HG03280 (cell line): Measurements from ENCODE around the gene SERPINB4.
A peak's percentile ranks its signal among the peaks of the same experiment; 100 is the strongest.
"Not testable (repeated sequence)": the region's sequence is repeated elsewhere in the genome, so short reads cannot be mapped to it uniquely, and the experiment has no call there.

Experiments used
- ATAC-seq: cut with Tn5 transposase; IDR thresholded peaks from one replicate; pipeline ENCODE4 v1.9.1; 2021; ENCODE audit warnings: mild to moderate bottlenecking, moderate library complexity; ENCODE audit not compliant: unreplicated experiment

The SERPINB4 gene

GRCh38 chr18:63644142-63644541, at the start of gene SERPINB4:
TSS of gene SERPINB4 (minus strand) at chr18:63644256. CDS start at chr18:63643577, 679 bp downstream.
- not testable (repeated sequence) for ATAC-seq

GRCh38 chr18:63689064-63689463, 45.0 kb upstream of the SERPINB4 start:
- no peak for ATAC-seq

GRCh38 chr18:63686871-63687270, 42.8 kb upstream of the SERPINB4 start:
- ATAC-seq: no peak

- no peak for ATAC-seq
Observed at GRCh38 chr18:63684718-63685117, 40.7 kb upstream of the SERPINB4 start.

- no peak for ATAC-seq
Observed at GRCh38 chr18:63683890-63684289, 39.8 kb upstream of the SERPINB4 start.

GRCh38 chr18:63683152-63683551, 39.1 kb upstream of the SERPINB4 start:
- no peak for ATAC-seq

GRCh38 chr18:63681449-63682340, 37.6 kb upstream of the SERPINB4 start:
- no peak for ATAC-seq

- no peak for ATAC-seq
Observed at GRCh38 chr18:63679820-63680606, 36.0 kb upstream of the SERPINB4 start.

- no peak for ATAC-seq
Observed at GRCh38 chr18:63677500-63678225, 33.6 kb upstream of the SERPINB4 start.

- ATAC-seq: peak; percentile 76
Observed at GRCh38 chr18:63676526-63677323, 32.7 kb upstream of the SERPINB4 start.

GRCh38 chr18:63664571-63664970, 20.5 kb upstream of the SERPINB4 start:
- ATAC-seq: no peak

- ATAC-seq: not testable (repeated sequence)
Observed at GRCh38 chr18:63661750-63662149, 17.7 kb upstream of the SERPINB4 start, which contains the start of gene SERPINB3. TSS of gene SERPINB3 (minus strand) at chr18:63661893. CDS start at chr18:63661216, 677 bp downstream.

GRCh38 chr18:63658920-63659319, 14.9 kb upstream of the SERPINB4 start:
- not testable (repeated sequence) for ATAC-seq

- ATAC-seq: not testable (repeated sequence)
Observed at GRCh38 chr18:63650271-63650670, 6.2 kb upstream of the SERPINB4 start.

- ATAC-seq: no peak
Observed at GRCh38 chr18:63648241-63648640, 4.2 kb upstream of the SERPINB4 start.

- no peak for ATAC-seq
Observed at GRCh38 chr18:63646936-63647335, 2.9 kb upstream of the SERPINB4 start.

GRCh38 chr18:63644694-63645093, 638 bp upstream of the SERPINB4 start:
- not testable (repeated sequence) for ATAC-seq

GRCh38 chr18:63642668-63643356, 1.2 kb downstream of the SERPINB4 start:
- ATAC-seq: not testable (repeated sequence)

- not testable (repeated sequence) for ATAC-seq
Observed at GRCh38 chr18:63641157-63641680, 2.8 kb downstream of the SERPINB4 start.
